ENCODE data around the gene ROBO1.

The ROBO1 gene

DNA sequence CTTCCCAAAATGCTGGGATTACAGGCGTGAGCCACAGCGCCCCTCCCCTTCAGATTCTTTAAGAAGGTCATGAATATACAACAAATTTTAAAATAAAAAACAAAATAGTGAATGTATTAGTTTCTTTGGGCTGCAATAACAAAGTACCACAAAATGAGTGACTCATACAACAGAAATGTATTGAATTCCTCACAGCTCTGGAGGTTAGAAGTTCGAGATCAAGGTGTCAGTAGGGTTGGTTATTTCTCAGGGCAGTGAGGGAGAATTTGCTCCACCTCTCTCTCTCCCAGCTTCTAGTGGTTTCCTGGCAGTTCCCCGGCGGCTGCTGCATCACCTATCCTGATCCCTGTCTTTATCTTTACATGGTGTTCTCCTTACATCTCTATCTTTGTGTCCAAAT, 804.0 kb downstream of the ROBO1 start:
- no peak for DNase-seq

DNA sequence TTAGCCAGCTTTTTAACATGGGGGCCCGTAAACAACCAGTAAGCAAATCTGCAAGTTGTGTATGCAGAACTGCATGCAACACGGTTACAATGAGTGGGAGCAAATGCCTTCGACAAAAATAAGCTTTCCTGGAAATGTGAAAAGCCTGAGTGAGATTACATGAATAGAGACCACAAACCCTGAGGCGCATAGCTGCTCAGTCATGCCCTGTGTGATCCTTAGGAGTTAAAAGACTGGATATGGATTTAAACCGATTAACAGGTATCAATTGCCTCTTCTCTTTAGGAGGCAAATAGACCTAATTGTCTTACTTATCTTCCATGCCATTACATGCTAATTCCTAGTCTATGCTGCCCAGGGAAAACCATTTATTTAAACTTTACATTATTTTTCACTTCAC, 810.3 kb downstream of the ROBO1 start:
- no peak for DNase-seq

DNA sequence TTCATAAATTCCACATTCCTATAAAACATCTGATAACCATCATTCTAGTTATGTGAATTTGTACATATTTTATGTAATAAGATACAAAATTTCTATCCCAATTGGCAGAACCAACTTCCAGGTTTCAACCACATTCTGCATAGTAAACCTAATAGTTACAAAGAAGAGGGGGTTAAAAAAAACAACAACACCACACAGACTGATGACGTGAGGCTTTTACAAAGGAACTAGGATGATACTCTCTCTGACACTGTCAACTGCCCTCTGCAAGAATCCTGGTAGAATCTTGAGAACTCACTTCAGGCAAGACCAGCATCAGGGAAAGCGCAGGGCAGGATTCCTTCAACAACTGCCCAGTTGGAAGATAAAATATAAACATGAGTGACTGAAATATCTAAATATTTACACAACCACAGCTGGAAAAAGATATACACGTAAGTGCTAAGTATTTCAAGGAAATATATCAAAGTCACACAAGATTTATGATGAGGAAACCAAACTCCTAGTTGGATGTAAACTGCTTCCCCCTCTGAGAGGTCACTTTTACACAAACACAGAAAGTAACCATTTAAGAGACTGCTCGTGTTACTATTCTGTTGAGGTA, 816.4 kb downstream of the ROBO1 start:
- DNase-seq, result no peak

DNA sequence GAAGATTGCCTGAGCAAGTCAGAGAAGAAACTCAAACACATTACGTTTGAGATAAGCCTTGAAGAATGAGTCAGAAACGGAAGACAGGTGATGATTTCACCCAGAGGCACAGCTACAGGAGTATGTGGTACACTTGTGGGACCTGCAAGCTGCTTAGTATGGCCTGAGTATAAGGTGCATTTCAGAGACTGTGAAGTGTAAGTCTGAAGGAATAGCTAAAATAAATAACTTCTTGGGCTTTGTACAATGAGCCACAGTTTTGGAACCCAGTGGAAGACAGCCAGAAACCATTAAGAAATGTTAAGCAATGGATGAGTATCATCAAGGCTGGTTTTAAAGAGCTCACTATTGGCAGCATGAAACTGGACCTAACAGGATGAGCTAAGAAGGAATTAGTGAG, 826.2 kb downstream of the ROBO1 start:
- DNase-seq, result no peak

DNA sequence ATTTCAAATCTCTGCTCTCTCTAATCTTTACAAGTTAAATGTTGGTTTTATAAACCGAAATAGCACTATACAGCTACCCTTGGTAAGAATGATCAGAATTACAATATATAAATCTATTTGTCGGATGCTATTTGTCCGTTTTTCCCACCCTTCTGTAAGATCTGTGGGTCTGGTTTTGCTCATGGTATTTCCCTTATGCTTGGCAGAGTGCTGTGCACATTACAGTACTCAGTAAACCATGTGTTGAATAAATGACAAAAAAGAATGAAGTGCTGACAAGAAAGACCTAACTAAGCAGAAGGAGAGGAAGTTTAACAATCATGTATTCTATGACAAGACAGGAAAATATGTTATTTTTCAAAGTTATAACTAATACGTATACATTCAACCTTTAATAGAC, 827.2 kb downstream of the ROBO1 start:
- DNase-seq, result no peak

DNA sequence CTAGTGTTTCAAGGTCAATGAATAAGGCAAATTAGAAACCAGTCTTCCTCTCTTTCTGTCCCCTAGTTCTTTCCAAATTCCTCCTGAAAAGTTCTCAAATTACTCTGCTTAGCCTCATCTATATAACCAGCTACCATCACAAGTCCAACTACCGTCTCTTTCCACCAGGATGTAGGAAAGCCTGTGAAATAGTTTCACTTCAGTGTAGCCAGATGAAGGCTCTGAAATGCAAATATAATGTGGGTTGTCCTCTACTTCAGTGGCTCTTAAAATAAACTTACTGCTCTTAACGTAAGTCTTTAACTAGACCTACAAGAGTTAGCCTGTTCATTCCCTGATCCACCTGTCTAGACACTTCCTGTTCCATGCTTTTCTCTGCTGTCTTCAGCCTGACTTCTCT, 827.7 kb downstream of the ROBO1 start:
- DNase-seq, result no peak

DNA sequence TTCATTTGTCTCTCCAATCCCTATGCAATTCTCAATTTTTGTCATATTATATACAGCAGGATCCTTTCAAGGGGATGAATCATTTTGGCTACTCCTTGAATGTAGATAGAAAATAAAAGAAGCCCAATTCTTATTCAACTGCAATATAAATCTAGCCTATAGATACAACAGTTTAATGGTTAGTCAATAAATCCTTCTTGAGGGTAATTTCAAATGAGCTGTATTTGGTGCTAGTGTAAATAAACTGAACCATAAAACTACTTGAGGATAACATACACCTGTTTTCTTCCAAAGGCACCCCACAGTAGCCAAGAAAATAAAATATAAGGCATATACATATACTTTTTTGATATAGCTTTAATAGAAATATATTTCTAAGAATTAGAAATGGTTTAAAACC, 830.3 kb downstream of the ROBO1 start:
- no peak for DNase-seq

DNA sequence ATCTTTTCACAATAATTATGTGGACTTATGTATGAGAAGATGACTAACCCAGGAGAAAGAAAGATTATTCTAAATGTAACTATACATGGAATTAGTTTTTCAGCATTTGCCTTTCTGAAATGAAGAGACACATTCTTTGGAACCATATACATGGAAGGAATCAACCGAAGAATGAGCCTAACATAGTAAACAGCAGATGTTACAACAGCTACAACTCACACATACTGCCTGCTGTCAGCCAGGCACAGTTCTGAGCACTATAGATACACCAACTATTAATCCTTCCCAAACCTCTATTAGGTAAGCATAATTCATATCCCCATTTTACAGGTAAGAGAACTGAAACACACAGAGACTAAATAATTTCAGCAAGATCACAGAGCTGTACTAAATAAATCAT, 840.0 kb downstream of the ROBO1 start:
- no peak for DNase-seq

DNA sequence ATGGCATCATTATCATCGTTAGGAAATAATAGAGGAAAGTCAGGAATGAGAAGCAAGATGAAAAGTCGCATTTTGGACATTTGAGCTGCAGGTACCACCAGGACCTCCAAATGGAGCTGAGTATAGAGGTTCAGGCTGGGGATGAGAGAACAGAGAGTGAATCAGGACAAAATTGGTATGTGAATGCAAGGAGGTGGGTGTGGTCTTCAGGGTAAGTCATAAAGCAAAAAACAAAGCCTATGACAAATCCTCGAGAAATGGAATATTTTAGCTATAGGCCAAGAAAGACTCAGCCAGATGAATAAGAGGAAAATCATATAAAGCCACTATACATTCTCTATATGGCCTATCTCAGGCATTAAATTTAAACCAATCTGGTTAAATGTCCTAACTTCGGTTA, 841.3 kb downstream of the ROBO1 start:
- DNase-seq, result no peak

DNA sequence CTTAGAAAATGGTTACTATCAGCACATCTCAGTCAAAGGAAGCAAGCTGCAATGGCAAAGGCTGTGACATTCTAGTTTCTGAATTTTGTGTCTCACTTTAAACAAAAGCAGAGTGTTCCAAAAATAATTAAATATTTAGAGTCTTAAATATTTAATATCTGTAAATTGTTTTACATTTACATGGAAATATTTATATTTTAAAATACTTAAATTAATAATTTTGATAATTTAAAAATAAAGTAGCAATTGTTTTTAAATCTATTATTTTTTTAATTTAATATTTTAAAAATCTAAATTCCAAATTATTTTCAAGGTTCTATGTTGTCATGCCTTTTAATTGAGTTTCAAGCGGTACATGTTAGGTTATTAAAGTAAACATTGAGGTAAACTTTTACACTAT, 843.1 kb downstream of the ROBO1 start:
- DNase-seq, result no peak

DNA sequence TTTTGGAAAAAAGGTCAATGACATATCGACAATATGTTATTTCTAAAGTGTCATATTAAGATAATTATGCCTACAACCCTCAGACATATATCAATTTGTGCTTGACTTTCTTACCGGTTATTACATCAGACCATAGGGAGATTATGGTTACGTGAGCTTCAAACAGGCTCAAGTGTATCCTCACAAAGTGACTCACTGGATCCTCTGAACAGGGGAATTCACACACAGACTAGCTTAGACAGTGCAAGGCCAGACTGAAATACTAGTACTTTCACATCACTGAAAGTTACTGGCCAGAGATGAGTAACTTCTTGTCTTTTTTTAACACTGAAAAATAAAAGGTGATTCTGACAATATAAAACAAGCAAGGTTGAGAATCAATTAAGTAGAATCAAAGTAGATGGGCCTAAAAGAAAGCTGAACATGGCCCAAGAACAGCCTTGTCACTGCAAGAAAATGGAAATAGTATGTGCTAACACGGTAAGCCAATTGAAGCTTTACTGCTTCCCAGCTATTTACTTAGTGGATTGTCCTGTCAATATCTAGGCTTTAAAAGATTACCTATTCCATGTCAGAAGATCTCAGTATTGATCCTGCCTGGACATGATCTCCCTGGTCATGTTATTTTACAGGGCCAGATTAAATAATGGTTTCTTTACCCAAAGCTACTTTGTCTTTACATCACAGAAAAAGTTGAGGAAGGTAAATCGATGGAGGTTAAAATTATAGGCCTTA, 848.6 kb downstream of the ROBO1 start:
- DNase-seq, result no peak

DNA sequence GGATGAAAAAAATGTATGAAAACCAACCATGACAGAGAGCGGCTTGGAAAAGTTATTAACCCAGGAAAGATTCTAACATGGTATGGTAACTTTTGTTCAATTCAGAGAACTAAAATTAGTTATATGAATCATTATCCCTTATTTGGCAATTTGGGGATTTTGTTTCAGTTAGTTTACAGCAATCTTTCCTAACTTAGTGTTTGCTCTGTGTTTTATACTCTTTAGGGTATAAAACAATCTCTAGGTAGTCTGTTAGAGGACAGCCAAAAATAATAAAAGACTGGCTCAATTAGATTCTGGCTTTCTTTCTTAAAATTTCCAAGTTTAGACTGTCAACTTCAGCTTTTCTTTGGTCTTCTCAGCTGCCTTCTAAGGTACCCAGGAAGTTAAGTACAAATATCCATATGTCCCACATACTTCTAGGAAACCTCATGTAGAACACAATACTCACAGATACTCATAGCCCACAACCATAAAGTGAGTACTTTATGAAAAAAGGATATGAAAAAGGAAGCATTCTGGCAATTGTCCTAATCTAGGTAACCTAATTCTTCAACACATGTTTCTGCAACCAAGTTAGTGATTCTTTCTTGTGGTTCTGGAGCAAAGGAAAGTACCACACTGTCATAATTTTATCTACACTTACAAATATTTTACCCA, 849.3 kb downstream of the ROBO1 start:
- DNase-seq, result no peak

DNA sequence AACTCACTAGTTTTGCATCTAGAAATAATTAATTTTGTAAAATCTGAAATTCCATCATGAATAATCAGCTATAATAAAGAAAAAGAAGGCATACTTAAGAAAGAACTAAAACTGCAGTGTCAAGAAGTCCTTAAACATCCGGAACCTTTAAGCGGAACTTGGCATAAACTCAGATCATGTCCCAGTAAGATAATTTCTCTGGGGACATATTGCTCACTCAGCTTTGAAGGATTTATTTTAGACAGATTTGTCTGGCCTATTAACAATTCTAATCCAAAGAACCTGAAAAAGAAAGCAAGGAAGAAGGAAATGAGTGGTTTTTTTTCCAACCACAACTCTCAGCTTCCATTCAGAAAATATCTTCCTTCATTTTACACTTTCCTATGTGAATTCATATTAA, 850.3 kb downstream of the ROBO1 start:
- DNase-seq, result no peak

DNA sequence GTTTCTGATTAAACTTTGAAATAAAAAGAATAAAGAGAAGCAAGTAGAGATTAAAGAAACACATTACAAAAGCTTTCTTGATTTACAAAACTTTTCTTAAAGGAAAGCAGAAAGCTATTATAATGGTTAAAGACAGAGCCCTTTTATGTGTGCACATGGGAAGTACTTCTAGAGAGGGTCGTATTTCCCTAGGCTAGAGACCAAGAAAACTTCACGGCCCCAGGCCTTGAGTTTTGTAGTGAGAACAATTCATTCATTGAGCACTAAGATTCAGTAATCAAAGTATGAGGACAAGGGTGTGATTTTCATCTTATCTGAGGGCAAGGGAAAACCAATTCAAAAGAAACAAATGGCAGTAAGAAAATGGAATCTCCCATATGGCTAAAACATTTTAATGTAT, 854.1 kb downstream of the ROBO1 start:
- no peak for DNase-seq

DNA sequence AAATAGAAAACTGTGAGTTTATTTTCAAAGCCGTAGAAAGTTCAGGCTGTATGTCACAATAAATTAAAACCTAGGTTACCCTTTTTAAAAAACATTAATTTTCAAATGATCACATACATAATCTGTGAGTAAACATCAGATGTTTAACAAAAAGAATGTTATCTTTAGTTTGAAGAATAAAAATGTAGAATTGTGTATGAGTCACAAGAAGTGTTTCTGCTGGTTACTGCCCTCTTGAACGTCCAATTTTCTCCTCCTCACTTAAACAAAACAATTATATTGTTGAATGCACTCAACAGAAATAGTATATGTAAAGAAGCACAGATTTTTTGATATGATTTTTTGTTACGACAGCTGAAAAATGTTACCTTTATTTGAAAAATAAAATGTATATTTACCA, 855.1 kb downstream of the ROBO1 start:
- DNase-seq, result no peak

DNA sequence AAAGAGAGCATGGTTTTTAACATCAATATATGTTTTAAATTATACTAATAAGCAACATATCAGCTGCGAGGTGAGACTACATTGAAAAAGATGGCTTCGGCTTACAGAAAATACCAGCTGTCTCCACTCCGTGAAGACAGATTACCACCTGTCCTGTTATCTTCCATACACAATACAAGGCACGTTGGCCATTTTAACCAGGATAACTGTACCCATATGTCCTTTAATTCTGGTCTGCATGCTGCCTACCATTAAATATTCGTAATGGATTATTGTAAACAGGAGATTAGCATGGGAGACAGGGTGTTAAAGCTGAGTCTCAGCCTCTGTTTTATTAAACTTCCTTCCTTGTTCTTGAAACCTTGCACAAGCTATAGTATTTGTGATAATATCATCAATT, 855.5 kb downstream of the ROBO1 start:
- no peak for DNase-seq

DNA sequence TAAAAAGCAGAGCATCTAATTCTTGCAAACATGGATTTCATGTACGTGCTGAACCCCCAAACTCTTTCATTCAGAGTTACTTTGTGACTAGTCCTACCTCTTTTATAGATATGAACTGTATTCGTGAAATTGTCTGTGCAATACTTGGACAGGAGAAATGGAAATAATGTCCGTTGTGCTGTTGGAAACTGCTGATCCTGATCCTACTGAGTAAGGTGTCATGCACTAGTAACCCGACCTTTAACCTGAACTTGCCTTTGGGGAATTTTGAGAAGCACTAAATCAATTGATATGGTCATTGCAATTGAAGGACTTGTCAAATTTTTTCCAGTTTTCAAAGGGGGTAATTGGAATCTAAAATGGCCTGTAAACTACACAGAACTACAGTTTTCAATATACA, 856.4 kb downstream of the ROBO1 start:
- no peak for DNase-seq

DNA sequence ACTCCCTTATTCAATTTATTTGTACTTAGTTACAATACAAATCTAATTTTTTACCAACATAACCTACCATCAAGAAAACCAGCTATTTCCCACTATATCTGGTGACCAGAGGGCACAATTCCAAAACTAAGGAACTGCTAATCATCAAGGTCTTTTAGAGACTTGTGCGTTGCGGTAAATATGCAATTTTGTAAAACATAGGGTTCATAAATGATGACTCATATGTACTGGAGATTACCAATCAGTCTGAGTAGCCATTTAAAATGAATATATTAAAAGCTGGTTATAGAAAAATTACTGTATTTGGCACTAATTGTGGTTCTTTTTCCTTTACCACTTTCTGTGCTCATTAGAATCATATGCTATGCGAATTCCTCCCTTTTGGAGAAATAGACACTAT, 859.6 kb downstream of the ROBO1 start:
- DNase-seq, result no peak

DNA sequence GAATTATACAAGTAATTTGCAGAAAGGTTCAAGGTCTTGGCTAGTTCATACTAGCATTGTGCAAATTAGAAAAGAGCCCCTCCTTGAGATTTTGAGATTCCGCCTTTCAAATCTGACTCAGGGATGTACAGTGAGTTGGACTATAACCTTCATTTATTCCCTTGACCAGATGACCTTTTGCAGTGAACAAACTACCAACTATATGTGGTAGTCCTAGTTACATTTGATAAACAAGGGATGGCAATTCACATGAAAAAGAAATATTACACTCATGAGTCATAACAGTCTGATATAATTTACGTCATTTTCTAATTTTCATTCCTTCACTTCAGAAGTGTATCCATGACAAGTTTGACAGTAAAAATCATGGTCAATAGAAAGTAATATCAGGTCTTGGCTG, 860.4 kb downstream of the ROBO1 start:
- DNase-seq, result no peak

DNA sequence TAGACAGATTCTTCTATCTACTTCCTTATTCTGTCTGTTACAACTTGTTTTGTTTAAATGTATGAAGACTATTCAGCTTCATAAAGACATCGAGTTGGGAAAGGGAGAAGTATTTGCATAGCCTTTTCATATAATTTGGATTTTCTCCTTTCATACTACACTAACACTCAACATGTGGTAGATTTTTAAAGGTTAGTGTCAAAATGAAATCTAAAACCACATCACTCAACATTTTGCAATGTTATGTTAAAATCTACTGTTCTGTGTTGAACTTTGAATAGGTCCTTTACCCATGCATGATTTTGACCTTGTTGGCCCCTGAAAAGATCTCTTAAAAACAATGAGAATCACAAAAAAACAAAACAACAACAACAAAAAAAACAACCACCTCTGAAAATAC, 860.9 kb downstream of the ROBO1 start:
- no peak for DNase-seq

DNA sequence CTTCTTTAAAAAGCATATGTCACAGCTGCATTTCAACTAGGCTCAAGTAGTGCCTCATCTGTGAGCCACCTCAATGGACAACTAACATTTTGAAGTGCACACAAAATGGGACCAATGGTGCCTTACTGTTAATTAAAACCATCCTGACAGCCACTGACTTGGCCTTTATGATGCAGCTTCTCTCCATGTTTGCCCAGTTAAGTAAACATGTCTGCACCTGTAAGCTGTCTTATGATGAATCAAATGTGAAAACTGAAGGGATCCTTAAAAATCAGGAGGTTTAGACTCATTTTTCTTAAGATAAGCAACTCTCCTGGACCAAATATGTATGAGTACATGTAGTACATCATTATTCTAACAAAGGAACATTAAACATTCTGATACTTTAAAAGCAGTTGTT, 861.6 kb downstream of the ROBO1 start:
- DNase-seq, result no peak

DNA sequence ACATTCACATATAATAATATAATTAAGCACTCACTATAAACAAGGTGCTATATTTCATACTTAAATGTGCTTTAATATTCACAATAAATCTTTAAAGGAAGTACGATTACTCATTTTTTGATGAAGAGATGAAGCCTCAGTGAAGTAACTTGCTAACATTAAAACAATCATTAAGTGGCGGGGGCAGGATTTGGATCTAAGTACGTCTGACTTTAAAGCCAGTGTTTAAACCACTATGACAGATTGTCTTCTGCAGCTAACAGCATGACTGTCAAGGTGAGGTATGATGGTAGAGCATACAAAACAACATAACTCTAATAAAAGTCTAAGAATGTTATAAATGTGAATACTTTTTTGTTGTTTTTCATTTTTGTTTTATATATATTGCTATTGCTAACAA, 862.1 kb downstream of the ROBO1 start:
- DNase-seq, result no peak

DNA sequence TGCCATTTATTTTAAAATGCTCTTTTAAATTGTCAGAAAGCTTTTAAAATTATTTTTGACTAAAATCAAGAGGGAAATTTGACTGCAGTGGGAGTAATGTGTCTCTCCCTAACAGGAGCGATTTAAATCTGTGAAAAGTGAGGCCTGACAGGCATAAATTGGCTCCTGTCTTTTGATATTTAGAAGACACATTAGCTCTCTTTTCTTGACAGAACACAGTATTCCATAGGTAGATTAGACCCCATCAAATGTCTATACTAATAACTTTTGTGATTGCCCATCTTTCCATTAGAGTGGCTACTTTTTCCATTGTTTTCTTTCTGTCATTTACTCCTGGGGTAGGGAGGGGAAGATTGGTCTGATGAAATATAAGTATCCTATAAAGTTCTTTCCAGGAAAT, 866.3 kb downstream of the ROBO1 start:
- no peak for DNase-seq

DNA sequence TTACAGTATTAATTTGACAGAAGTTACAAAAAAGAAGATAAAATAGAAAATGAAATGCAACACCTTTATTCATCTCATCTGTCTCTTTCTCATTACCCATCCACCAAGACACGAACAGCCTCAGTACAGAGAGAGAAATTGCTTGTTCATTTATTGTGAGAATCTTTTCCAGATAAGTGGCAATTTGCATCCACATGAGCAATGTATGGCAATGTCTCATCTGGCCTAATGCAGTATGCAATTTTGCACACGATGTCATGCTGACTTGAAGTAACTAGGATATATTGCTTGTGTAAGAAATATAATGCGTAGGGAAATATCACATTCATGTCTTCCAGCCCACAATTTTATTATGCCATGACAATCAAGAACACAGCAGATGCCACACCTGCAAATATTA, 866.9 kb downstream of the ROBO1 start:
- no peak for DNase-seq

DNA sequence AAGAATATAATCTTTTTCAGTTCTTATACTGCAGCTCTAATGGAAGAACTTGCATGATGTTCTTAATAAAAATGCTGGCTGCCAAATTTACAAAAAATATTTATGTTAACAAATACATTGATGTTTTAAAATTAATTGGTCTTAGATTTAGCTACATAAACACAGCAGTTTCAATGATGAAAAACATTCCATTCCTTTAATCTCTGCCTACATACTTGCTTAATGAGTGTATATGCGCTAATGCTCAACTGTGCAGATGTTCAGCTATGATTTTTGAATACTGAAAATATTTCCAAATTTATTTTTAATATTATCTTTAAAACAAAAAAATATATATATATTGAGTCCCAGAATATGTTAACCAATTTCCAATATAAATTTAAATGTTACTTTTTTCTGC, 867.4 kb downstream of the ROBO1 start:
- DNase-seq, result no peak

Measured in RPMI8226 (cell line).